A673 (cell line): ENCODE data around the gene PACS2. TPM values are rescaled to one million over a fixed set of nuclear protein-coding genes. Genes with fewer than 3 reads are reported as not detected.
A peak's percentile ranks its signal among the peaks of the same experiment; 100 is the strongest.

Experiments used
- BruUV-seq: library from RNA; stranded (reverse); fragments of 400-500 nt; replicated peaks from 2 replicates; lab custom pipeline; 2021; lab: Mats Ljungman, UMichigan
- CTCF ChIA-PET: fragments of 300-600 bp; sonication (Branson Sonifier 250); formaldehyde crosslinking; loops from one replicate; lab custom pipeline; 2022; ENCODE audit warnings: antibody characterized with exemption; lab: Charles Lee
- POLR2A ChIA-PET: fragments of 300-600 bp; sonication (Branson Sonifier 250); formaldehyde crosslinking; loops from one replicate; lab custom pipeline; 2022; ENCODE audit warnings: antibody characterized with exemption; ENCODE audit not compliant: low non-redundant PET; lab: Charles Lee
- DNase-seq: peaks from one replicate; pipeline ENCODE4 v3.0.0-alpha.2; 2015; ENCODE audit warnings: low spot score
- H3K27ac ChIP-seq: fragments of 200-600 bp; sonication (generic); 2 replicates; pipeline ENCODE4 v1.5.1; 2016; ENCODE audit warnings: mixed run types, low read depth, mild to moderate bottlenecking, mixed read lengths, antibody characterized with exemption, low read length; ENCODE audit not compliant: poor library complexity, severe bottlenecking
- H3K27me3 ChIP-seq: fragments of 200-600 bp; sonication (generic); replicated peaks from 2 replicates; pipeline ENCODE4 v1.6.1; 2017; ENCODE audit warnings: mixed run types, low read depth, mild to moderate bottlenecking, mixed read lengths, antibody characterized with exemption, low read length; ENCODE audit not compliant: insufficient read depth, poor library complexity
- H3K36me3 ChIP-seq: fragments of 200-600 bp; sonication (generic); 2 replicates; pipeline ENCODE4 v1.6.1; 2016; ENCODE audit warnings: mixed run types, mild to moderate bottlenecking, mixed read lengths, antibody characterized with exemption, low read length; ENCODE audit not compliant: insufficient read depth, poor library complexity, severe bottlenecking
- H3K4me1 ChIP-seq: fragments of 200-600 bp; sonication (generic); 2 replicates; pipeline ENCODE4 v1.6.1; 2017; ENCODE audit warnings: mixed run types, mild to moderate bottlenecking, mixed read lengths, antibody characterized with exemption, low read length; ENCODE audit not compliant: insufficient read depth, poor library complexity, severe bottlenecking
- H3K4me3 ChIP-seq: fragments of 200-600 bp; sonication (generic); 2 replicates; pipeline ENCODE4 v1.5.1; 2016; ENCODE audit warnings: low read depth, mixed run types, mild to moderate bottlenecking, mixed read lengths, low read length; ENCODE audit not compliant: poor library complexity, severe bottlenecking
- H3K9me3 ChIP-seq: fragments of 200-600 bp; sonication (generic); 2 replicates; pipeline ENCODE4 v1.6.1; 2016; ENCODE audit warnings: mixed run types, low read depth, mild to moderate bottlenecking, mixed read lengths, antibody characterized with exemption, low read length; ENCODE audit not compliant: poor library complexity, severe bottlenecking
- EZH2 ChIP-seq: fragments of 200-600 bp; sonication (generic); IDR thresholded peaks from 2 replicates; pipeline ENCODE4 v1.6.1; 2017; ENCODE audit warnings: borderline replicate concordance, low read depth, mild to moderate bottlenecking, mixed read lengths, antibody characterized with exemption, low read length; ENCODE audit not compliant: poor library complexity, severe bottlenecking
- intact Hi-C: fragments of 100-400 bp; cut with micrococcal nuclease; formaldehyde crosslinking; loops from one replicate; pipeline ENCODE4 v1.10.0; 2022; ENCODE audit not compliant: unreplicated experiment
- total RNA-seq: library from RNA; stranded (reverse); gene quantifications from 2 replicates; pipeline ENCODE4 v1.2.3, GENCODE V29; 2021
- TF ChIP-seq, protein P1 (sequence below): fragments of 300-800, 200-600 bp; sonication (generic); conservative IDR thresholded peaks from 2 replicates; pipeline ENCODE4 v1.5.1; 2017; ENCODE audit warnings: low read depth, mild to moderate bottlenecking, antibody characterized with exemption, low read length, moderate library complexity, mixed read lengths

PACS2 gene
- total RNA-seq, 1 experiment from 2014 or later: 52.5 TPM

DNA sequence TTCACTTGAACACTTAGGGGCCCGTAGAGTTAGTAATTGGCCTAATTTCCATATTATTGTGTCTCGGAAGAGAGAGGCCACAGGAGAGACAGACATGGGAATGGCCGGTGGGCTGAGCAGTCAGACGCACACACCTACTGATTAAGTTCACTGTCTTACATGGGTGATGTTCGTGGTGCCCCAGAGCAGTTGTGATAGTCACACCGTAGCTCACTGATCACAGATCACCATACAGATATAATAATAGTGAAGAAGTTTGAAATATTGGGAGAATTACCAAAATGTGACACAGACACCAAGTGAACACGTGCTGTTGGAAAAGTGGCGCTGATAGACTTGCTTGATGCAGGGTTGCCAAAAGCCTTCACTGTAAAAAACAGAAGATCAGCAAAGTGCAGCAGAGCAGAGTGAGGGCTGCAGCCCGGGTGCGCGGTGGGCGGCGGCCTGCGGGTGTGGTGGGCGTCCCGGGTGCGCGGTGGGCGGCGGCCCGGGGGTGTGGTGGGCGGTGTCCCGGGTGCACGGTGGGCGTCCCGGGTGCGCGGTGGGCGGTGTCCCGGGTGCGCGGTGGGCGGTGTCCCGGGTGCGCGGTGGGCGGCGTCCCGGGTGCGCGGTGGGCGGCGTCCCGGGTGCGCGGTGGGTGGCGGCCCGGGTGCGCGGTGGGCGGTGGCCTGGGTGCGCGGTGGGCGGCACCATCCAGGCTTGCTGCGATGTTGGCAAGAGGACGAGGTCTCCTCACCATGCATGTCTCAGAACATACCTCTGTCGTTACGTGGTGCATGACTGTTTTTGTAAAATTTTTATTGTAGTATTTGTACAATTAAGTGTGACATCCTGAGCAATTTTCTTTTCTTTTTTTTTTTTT is 49.5 kb downstream of the PACS2 start:
- CTCF ChIA-PET: no interaction called here
- POLR2A ChIA-PET: no interaction called here
- peaks cover 10% of the 10 kb centered on the region for H3K4me1 ChIP-seq
- TF ChIP-seq, protein P1, sequence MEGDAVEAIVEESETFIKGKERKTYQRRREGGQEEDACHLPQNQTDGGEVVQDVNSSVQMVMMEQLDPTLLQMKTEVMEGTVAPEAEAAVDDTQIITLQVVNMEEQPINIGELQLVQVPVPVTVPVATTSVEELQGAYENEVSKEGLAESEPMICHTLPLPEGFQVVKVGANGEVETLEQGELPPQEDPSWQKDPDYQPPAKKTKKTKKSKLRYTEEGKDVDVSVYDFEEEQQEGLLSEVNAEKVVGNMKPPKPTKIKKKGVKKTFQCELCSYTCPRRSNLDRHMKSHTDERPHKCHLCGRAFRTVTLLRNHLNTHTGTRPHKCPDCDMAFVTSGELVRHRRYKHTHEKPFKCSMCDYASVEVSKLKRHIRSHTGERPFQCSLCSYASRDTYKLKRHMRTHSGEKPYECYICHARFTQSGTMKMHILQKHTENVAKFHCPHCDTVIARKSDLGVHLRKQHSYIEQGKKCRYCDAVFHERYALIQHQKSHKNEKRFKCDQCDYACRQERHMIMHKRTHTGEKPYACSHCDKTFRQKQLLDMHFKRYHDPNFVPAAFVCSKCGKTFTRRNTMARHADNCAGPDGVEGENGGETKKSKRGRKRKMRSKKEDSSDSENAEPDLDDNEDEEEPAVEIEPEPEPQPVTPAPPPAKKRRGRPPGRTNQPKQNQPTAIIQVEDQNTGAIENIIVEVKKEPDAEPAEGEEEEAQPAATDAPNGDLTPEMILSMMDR: no peak
- no peak for TF ChIP-seq EZH2
- H3K9me3 ChIP-seq: no peaks in the 10 kb centered on the region
- H3K4me3 ChIP-seq: peak overlapping the region; percentile 23
- H3K27me3 ChIP-seq: no peaks in the 10 kb centered on the region
- H3K36me3 ChIP-seq: no peaks in the 10 kb centered on the region
- H3K27ac ChIP-seq: no peak overlapping the region
- DNase-seq: peak; percentile 53
- no TSS peak for BruUV-seq
- intact Hi-C loops: no loop called here

DNA sequence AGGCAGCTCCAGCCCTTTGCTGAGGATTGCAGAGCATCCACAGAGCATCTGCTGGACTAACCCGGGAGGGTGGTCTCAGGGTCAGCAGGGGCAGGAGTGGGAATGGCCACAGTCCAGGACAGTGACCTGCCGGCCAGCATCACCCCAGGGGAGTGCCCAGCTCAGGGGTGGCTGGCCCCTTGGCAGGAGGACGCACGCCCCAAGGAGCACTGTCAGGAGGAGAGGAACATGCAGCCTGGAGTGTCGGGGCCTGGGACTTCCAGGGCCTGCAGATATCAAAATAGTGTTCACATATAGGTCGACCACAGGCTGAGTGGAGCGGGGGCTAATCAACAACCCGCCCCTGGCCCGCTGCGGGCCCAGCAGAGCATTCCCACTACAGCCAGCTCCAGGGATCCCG is 50.6 kb downstream of the PACS2 start:
- Histone ChIP-seq H3K4me3 (peak overlapping the region; percentile 23), H3K4me1 (peaks cover 10% of the 10 kb centered on the region), H3K9me3 (no peaks in the 10 kb centered on the region), H3K36me3 (no peaks in the 10 kb centered on the region), H3K27ac (no peak overlapping the region), H3K27me3 (no peaks in the 10 kb centered on the region)
- intact Hi-C loops: no loop called here
- POLR2A ChIA-PET: no interaction called here
- CTCF ChIA-PET: no interaction called here
- no TSS peak for BruUV-seq
- DNase-seq: no peak
- no peak for TF ChIP-seq EZH2
- TF ChIP-seq, protein P1: no peak

DNA sequence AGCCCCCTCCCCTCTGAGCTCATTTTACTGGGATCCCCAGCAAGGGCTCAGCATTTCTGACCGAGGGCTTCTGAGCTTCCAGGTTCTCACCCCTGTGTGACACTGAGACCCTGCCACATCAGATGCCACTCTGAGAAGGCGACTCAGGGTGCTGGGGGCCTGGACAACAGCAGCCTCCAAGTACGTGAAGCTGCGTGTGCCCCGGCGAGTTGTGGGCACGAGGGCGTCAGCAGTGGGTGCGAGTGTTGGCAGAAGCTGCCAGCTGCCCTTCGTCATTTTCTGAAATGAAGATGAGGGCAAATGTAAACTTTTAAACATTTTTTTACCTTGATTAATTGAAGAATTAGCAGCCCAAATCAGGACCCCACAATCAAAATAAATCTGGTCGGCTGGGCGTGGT is 51.1 kb downstream of the PACS2 start:
- intact Hi-C loops: no loop called here
- ChIA-PET CTCF (no interaction called here), POLR2A (no interaction called here)
- Histone ChIP-seq H3K27me3 (no peaks in the 10 kb centered on the region), H3K9me3 (no peaks in the 10 kb centered on the region), H3K36me3 (no peaks in the 10 kb centered on the region), H3K4me1 (peaks cover 10% of the 10 kb centered on the region), H3K4me3 (no peak overlapping the region), H3K27ac (no peak overlapping the region)
- no TSS peak for BruUV-seq
- TF ChIP-seq EZH2: no peak
- TF ChIP-seq, protein P1: no peak
- DNase-seq: no peak
